ENCODE results near the gene KCNJ3.
"Not testable (repeated sequence)": the region's sequence is repeated elsewhere in the genome, so short reads cannot be mapped to it uniquely, and the experiment has no call there.

Gene KCNJ3

DNA sequence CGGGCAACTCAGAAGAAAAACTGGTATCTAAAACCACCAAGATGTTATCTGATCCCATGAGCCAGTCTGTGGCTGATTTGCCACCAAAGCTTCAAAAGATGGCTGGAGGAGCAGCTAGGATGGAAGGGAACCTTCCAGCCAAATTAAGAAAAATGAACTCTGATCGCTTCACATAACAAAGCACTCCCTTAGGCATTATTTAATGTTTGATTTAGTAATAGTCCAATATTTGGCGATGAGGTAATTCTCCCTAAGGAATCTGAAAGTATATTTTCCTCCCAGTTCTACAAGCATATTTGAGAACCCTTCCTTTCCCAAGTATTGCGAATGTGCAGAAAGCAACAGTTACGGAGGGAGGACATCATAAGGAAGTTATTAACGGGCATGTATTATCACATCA is 156.6 kb downstream of the KCNJ3 start:
- DNase-seq, result no peak

DNA sequence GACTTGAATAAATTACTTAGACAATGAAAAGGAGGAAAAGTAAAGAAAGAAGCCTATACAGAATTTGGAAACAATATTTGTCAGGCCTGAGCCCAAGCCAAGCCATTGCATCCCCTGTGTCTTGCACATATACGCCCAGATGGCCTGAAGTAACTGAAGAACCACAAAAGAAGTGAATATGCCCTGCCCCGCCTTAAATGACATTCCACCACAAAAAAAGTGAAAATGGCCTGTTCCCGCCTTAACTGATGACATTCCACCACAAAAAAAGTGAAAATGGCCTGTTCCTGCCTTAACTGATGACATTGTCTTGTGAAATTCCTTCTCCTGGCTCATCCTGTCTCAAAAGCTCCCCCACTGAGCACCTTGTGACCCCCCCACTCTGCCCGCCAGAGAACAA is 168.7 kb downstream of the KCNJ3 start:
- not testable (repeated sequence) for DNase-seq

- no peak for DNase-seq
Measured at GRCh38 chr2:154875999-154876398, 177.5 kb downstream of the KCNJ3 start.

- DNase-seq, result no peak
Measured at GRCh38 chr2:154882725-154883124, 184.2 kb downstream of the KCNJ3 start.

DNA sequence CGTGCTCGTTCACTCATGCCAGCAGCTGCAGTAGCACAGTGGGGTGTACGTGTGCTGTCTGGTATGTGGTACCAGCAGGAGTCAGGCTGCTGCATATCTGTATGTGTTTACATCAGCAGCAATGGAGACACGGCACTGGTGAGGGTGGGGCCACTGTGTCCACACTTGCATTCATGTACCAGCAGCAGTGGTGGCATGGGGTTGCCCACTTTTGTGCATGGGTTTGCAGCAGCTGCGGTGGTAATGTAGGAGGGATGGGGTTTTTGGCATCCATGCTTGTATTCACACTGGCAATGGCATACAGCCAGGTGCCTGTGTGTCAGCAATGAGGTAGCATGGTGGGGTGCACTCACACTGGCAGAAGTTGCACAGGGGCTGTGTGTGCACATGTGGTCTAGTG is 187.8 kb downstream of the KCNJ3 start:
- no peak for DNase-seq

GRCh38 chr2:154898269-154898668 is 199.8 kb downstream of the KCNJ3 start:
- no peak for DNase-seq

DNA sequence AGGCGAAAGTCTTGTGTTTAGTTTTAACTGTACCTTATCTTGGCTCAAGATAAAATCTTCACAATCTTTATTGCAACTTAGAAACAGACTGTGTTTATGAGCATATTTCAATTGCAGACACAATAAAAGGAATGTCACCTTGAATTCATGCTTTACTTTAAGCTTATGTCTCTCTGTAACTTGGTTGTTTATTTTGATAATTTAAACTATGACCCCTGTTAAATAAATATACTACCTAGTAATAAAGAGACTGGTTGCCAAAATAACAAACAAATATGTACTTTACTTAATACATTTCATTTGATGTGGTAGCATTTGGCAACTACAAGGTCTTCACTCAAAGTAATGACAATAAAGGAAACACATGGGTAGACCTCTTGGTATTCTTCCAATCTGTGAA is 202.6 kb downstream of the KCNJ3 start:
- no peak for DNase-seq

Data from NCI-H2107 (cell line).